Psoas muscle (tissue), 8 donors: ENCODE measurements around the gene HMG20B. TPM values are rescaled to one million over a fixed set of nuclear protein-coding genes. Genes with fewer than 3 reads are reported as not detected.
A peak's percentile ranks its signal among the peaks of the same experiment; 100 is the strongest.

Experiments
- ATAC-seq, 4 donors: fragments of 200-7000 bp; cut with Tn5 transposase; one replicate each; pipeline ENCODE4 v1.9.1; 2020; ENCODE audit warnings: moderate library complexity in 3 of 4, mild to moderate bottlenecking in 2 of 4
- DNase-seq, 2 donors: peaks; one replicate each; pipeline ENCODE4 v3.0.0-alpha.2; 2020
- H3K27ac ChIP-seq: fragments of 200-600 bp; one replicate; pipeline ENCODE4 v1.8.0; 2022
- H3K27me3 ChIP-seq, 3 donors: fragments of 200-600 bp in 1 of 3; one replicate each; pipeline versions ENCODE4 v1.6.1 to v1.8.0; 2013 to 2022; ENCODE audit warnings: low read length in 2 of 3, mild to moderate bottlenecking in 2 of 3, moderate library complexity in 1 of 3; ENCODE audit not compliant: insufficient read depth in 3 of 3
- H3K36me3 ChIP-seq, 2 donors: fragments of 200-600 bp in 1 of 2; one replicate each; pipeline versions ENCODE4 v1.6.1 to v1.8.0; 2013 to 2022; ENCODE audit warnings: low read depth in 1 of 2, mild to moderate bottlenecking in 1 of 2, moderate library complexity in 1 of 2; ENCODE audit not compliant: insufficient read depth in 1 of 2
- H3K4me1 ChIP-seq: fragments of 200-600 bp; one replicate; pipeline ENCODE4 v1.8.0; 2022
- H3K4me3 ChIP-seq: fragments of 200-600 bp; one replicate; pipeline ENCODE4 v1.8.0; 2022; ENCODE audit warnings: mild to moderate bottlenecking
- H3K9me3 ChIP-seq: fragments of 200-600 bp; one replicate; pipeline ENCODE4 v1.8.0; 2022
- CTCF ChIP-seq: fragments of 200-600 bp; IDR thresholded peaks from one replicate; pipeline ENCODE4 v1.8.0; 2022; ENCODE audit warnings: antibody characterized with exemption
- WGBS, 3 donors: extraction: QIAGEN DNeasy Blood & Tissue Kit; methylation state at CpG; one replicate each; pipeline versions ENCODE4 v1.1.6 to v1.1.7; 2013; 5-methylcytosine and 5-hydroxymethylcytosine counted together
- intact Hi-C, 2 donors: fragments of 100-400 bp; cut with DNase I; formaldehyde crosslinking; loops; one replicate each; pipeline versions ENCODE4 v1.11.0 to v1.14.2; 2022
- polyA plus RNA-seq, 3 donors: library from polyadenylated mRNA; stranded (reverse); fragments of 200-250 nt; gene quantifications; one replicate each; pipeline ENCODE4 v1.2.3, GENCODE V29; 2013
- total RNA-seq, 4 donors: library from RNA; stranded (reverse); fragmentation: NEBNext Ultra II Directional in 2 of 4; extraction: Animal tissue kit (Norgen Biotek cat#: 25700) in 2 of 4; gene quantifications; one replicate each; pipeline versions ENCODE4 v1.2.1 to v1.2.4, GENCODE V29; 2021 to 2023
- donor health status: healthy with polysubstance abuse.
- donor health status: DM: no; HTN: no; CAD: no; lungs with moderate emphysema.
- donor health status: Bipolar disorder and iron deficiency.
- donor health status: healthy.
- donor health status: DM: yes; HTN: yes; CAD: no.
- donor health status: DM: no; HTN: no; CAD: no.
- donor health status: DM: no; HTN: no; CAD: no.
- donor health status: DM: yes; HTN: yes; CAD: no.

Gene HMG20B
- total and polyA plus RNA-seq, 7 donors = 14.3 to 27.2 (median 24.7) TPM

- 61 to 67% (median 65%) methylated on average over 48 to 55 of the region's 55 CpGs for WGBS, 3 donors
- peak; percentile 53 to 68 (median 63) for ATAC-seq
Observed at GRCh38 chr19:3573858-3574637, 1.3 kb downstream of the HMG20B start.

GRCh38 chr19:3575260-3575741 lies 2.6 kb downstream of the HMG20B start:
- DNase-seq (no peak), ATAC-seq (no peak)
- H3K4me3 ChIP-seq = no peak overlapping the region
- no peaks in the 10 kb centered on the region for H3K9me3 ChIP-seq
- H3K27ac ChIP-seq = no peak overlapping the region
- H3K4me1 ChIP-seq = peaks cover 10% of the 10 kb centered on the region
- intact Hi-C loops = loop anchor here (5.0 kb wide), 1 partner anchor 42 kb away; no protein-coding TSS in a partner anchor
- H3K27me3 ChIP-seq = no peaks in the 10 kb centered on the region
- WGBS, 3 donors = 88 to 94% (median 92%) methylated on average over 19 of the region's 19 CpGs
- H3K36me3 ChIP-seq = peaks cover 0 to 6% of the 10 kb centered on the region in 2 donors
- TF ChIP-seq CTCF = no peak

More at GRCh38 chr19:3573858-3574637, 1.3 kb downstream of the HMG20B start:
- Histone ChIP-seq H3K9me3 (no peaks in the 10 kb centered on the region), H3K4me3 (peak overlapping the region; percentile 81), H3K4me1 (peaks cover 10% of the 10 kb centered on the region), H3K36me3 (peaks cover 0 to 6% of the 10 kb centered on the region in 2 donors), H3K27ac (no peak overlapping the region), H3K27me3 (no peaks in the 10 kb centered on the region)
- no peak for TF ChIP-seq CTCF
- intact Hi-C loops = no loop called here
- DNase-seq = peak; percentile 90 to 95

DNA sequence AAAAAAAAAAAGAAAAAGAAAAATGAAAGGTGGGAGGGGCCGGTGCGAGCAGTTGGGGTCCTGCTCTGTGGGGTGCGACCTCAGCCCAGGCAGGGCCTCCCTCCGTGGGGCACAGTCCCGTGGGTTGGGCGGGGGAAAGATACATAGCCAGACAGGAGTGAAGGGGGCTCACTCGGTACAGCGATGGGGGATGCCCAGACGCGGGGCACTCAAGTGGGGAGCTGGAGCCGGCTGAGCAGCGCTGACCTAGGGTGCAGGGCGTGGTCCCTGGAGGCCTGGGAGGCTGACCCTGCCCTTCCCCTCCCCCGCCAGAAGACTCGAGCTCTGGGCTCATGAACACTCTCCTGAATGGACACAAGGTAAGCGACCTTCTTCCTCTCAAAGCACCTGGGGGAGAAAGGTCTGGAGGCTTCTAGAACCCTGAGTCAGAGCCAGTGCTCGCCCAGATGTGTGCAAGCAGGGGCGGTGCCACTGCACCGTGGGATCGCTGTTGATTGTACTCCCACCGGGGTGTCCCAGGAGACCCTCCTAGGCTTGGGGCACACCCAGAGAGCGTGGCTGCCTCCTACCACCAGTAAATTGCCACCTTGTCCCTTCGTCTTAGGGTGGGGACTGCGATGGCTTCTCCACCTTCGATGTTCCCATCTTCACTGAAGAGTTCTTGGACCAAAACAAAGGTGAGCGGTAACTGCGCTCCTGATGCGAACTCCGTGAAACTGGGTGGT lies 3.4 kb downstream of the HMG20B start:
- Histone ChIP-seq H3K27me3 (no peaks in the 10 kb centered on the region), H3K9me3 (no peaks in the 10 kb centered on the region), H3K36me3 (peaks cover 0 to 6% of the 10 kb centered on the region in 2 donors), H3K4me3 (peak overlapping the region; percentile 55), H3K27ac (no peak overlapping the region), H3K4me1 (peaks cover 10% of the 10 kb centered on the region)
- intact Hi-C loops = loop anchor here (5.0 kb wide), 1 partner anchor 41 kb away; no protein-coding TSS in a partner anchor
- DNase-seq (no peak), ATAC-seq (no peak)
- 75 to 82% (median 78%) methylated on average over 28 to 29 of the region's 29 CpGs for WGBS, 3 donors
- no peak for TF ChIP-seq CTCF

GRCh38 chr19:3576696-3577443 lies 4.1 kb downstream of the HMG20B start:
- Histone ChIP-seq H3K4me3 (peak overlapping the region; percentile 55), H3K27ac (no peak overlapping the region), H3K36me3 (peaks cover 0 to 6% of the 10 kb centered on the region in 2 donors), H3K27me3 (no peaks in the 10 kb centered on the region), H3K9me3 (no peaks in the 10 kb centered on the region), H3K4me1 (peaks cover 10% of the 10 kb centered on the region)
- DNase-seq (peak; percentile 66 to 83), ATAC-seq (peak in 2 of 4 donors; percentile 12 to 21)
- no peak for TF ChIP-seq CTCF
- intact Hi-C loops = loop anchor here (5.0 kb wide), 1 partner anchor 40 kb away; no protein-coding TSS in a partner anchor
- WGBS, 3 donors = 17 to 36% (median 26%) methylated on average over 36 to 73 of the region's 78 CpGs
